ENCODE measurements around the gene ALOX5.

Gene ALOX5

DNA sequence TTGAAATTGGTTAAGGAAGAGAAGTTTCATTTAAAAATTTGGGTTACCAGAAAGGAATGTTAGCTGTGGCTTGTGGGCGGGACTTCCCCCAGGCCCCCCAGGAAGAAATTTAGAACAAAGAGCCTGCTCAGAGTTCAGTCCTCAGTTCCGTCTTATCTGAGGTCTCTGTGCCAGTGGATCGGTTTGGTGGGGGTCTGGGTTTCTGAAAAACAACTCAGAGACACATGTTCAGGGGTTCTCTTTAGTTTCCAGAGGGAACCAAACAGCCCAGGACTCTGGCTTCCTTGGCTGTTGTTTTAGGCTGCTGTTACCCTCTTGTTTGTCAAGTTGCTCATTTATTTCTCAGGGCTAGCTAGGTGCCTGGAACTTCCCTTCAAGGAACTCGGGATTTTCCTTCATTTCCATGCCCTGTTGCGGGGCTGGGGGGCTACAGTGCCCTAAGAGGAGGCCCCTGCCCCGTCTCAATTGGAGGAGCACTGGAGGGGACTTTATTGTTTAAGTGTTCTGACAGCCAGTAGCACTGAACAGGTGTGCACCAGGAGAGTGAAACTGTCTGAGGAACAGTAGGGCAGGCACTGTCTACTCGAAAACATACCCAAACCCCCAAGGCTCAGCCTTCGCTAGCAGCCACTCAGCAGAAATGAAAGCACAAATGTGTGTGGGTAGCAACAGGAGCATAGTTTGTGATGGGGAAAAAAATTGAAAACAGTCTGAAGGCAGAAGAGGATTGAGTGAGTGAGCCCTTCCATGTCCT, 59.9 kb downstream of the ALOX5 start:
- H3K9me3 ChIP-seq (ENCODE audit: control insufficient read depth, low read length): no peaks in the 10 kb centered on the region
- no peak overlapping the region for H3K4me3 ChIP-seq (ENCODE audit: insufficient read depth, low read depth, low read length)
- peaks cover 3% of the 10 kb centered on the region for H3K4me1 ChIP-seq (ENCODE audit: control insufficient read depth, insufficient read depth, low read length)
- no peaks in the 10 kb centered on the region for H3K27me3 ChIP-seq (ENCODE audit: control insufficient read depth, insufficient read depth, low read length, poor library complexity, severe bottlenecking)
- 85 to 86% methylated on average over 8 of the region's 8 CpGs for WGBS, 2 experiments
- H3K36me3 ChIP-seq (ENCODE audit: control insufficient read depth, insufficient read depth, low read length): no peaks in the 10 kb centered on the region
- no peak overlapping the region for H3K27ac ChIP-seq (ENCODE audit: insufficient read depth, low read depth, low read length, poor library complexity, severe bottlenecking)

DNA sequence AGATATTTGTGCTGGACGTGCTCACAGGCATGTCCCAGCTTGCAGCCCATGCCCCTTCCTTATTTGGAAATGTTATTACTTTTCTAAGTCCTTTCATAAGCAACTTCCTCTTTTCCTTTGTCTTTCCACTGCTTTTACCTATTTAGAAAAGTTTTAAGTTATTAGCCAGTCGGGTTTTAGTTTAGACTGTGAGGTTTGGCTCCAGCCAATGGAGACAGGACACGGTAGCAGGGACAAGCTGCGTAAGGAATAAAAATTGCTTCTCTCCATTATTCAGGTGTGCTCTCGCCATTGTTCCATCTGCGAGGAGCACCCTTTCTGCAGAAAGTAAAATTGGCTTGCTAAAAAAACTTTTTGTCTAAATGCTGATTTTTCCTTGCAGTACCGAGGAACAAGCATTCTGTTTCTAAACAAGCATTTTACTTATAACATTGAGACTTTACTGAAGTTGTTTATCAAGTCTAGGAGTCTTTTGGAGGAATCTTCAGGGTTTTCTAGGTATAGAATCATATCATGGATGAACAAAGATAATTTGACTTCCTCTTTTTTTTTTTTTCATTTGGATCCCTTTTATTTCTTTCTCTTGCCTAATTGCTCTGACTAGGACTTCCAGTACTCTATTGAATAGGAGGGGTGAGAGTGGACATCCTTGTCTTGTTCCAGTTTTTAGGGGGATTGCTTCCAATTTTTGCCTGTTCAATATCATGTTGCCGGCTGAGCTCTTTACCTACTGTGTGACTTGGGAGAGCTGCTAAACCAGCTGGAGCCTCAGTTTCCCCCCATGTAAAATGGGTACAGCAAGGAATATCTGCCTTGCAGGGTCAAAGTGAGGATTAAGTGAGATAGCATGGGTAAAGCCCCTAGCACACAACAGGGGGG, 63.8 kb downstream of the ALOX5 start:
- Histone ChIP-seq H3K4me1 (ENCODE audit: control insufficient read depth, insufficient read depth, low read length) (peaks cover 3% of the 10 kb centered on the region), H3K9me3 (ENCODE audit: control insufficient read depth, low read length) (no peaks in the 10 kb centered on the region), H3K4me3 (ENCODE audit: insufficient read depth, low read depth, low read length) (no peak overlapping the region), H3K27ac (ENCODE audit: insufficient read depth, low read depth, low read length, poor library complexity, severe bottlenecking) (no peak overlapping the region), H3K27me3 (ENCODE audit: control insufficient read depth, insufficient read depth, low read length, poor library complexity, severe bottlenecking) (no peaks in the 10 kb centered on the region), H3K36me3 (ENCODE audit: control insufficient read depth, insufficient read depth, low read length) (no peaks in the 10 kb centered on the region)
- WGBS, 2 experiments: 93 to 96% methylated on average over 8 of the region's 8 CpGs

DNA sequence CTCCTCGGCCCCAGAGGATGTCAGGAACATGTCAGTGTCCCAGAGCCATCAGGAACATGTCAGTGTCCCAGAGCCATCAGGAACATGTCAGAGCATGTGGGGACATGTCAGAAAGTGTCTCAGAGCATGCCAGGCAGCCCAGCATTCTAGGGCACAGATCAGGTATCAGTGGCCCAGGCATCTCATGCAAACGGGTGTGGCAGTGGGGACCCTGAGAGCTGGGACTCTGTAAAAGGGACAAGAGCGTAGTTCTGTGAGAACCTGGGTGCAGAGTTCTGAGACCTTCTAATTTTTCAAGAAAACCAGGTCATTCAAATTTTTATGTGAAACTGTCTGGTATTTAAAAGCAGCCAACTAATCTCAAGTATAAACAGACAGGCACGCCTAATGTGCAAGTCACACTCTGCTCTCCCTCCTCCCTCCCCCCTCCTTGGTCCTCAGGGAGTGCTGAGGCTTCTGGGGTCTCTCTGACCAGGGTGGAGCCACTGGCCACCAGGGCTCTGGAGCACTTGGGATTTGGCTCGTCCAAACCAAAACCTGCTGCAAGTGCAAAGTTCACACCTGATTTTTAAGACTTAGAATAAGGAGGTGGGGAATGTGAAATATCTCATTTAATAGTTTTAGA, 64.6 kb downstream of the ALOX5 start:
- Histone ChIP-seq H3K36me3 (ENCODE audit: control insufficient read depth, insufficient read depth, low read length) (no peaks in the 10 kb centered on the region), H3K9me3 (ENCODE audit: control insufficient read depth, low read length) (no peaks in the 10 kb centered on the region), H3K4me1 (ENCODE audit: control insufficient read depth, insufficient read depth, low read length) (peaks cover 3% of the 10 kb centered on the region), H3K27me3 (ENCODE audit: control insufficient read depth, insufficient read depth, low read length, poor library complexity, severe bottlenecking) (no peaks in the 10 kb centered on the region), H3K27ac (ENCODE audit: insufficient read depth, low read depth, low read length, poor library complexity, severe bottlenecking) (no peak overlapping the region), H3K4me3 (ENCODE audit: insufficient read depth, low read depth, low read length) (no peak overlapping the region)
- WGBS, 2 experiments: 90% methylated on average over 5 of the region's 5 CpGs

DNA sequence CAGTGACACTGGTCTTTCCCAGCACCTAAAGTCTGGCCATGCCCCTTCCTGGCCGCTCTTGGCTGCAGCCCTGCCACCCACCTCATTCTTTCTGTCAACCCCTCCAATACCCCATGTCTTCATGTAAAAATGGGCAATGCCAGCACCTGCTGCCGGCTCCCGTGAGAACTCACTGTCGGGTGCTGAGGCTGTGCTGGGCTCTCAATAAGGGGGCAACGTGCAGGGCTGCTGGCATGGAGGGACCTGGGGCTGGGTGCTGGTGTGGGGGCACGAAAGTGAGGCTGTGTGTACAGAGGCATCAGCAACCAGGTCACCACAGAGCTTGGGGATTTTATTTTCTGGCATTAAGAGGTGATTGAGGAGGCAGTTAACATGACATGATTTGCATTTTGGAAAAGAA, 65.3 kb downstream of the ALOX5 start:
- H3K4me1 ChIP-seq (ENCODE audit: control insufficient read depth, insufficient read depth, low read length): no peaks in the 10 kb centered on the region
- no peaks in the 10 kb centered on the region for H3K9me3 ChIP-seq (ENCODE audit: control insufficient read depth, low read length)
- H3K4me3 ChIP-seq (ENCODE audit: insufficient read depth, low read depth, low read length): no peak overlapping the region
- no peak overlapping the region for H3K27ac ChIP-seq (ENCODE audit: insufficient read depth, low read depth, low read length, poor library complexity, severe bottlenecking)
- WGBS, 2 experiments: 89 to 92% methylated on average over 6 of the region's 6 CpGs
- no peaks in the 10 kb centered on the region for H3K27me3 ChIP-seq (ENCODE audit: control insufficient read depth, insufficient read depth, low read length, poor library complexity, severe bottlenecking)
- no peaks in the 10 kb centered on the region for H3K36me3 ChIP-seq (ENCODE audit: control insufficient read depth, insufficient read depth, low read length)

DNA sequence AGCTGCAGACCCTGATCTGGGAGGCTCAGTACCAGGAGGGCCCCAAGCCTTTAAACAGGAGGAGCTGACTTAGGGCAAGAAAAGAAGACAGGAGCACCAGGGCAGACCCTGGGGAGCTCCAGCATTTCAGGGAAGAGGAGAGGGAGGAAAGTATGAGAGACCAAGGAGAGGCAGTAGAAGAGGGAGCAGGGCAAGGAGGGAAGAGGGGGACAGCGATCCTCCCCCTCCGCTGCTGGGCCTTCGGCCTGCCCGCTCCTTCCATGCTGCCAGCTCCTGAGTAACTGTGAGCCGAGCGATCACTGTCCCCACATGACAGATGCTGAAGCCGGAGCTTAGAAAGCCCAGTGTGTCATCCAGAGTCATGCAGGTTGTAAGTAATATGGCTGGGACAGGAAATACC, 65.9 kb downstream of the ALOX5 start:
- no peaks in the 10 kb centered on the region for H3K9me3 ChIP-seq (ENCODE audit: control insufficient read depth, low read length)
- no peaks in the 10 kb centered on the region for H3K4me1 ChIP-seq (ENCODE audit: control insufficient read depth, insufficient read depth, low read length)
- H3K27ac ChIP-seq (ENCODE audit: insufficient read depth, low read depth, low read length, poor library complexity, severe bottlenecking): no peak overlapping the region
- H3K4me3 ChIP-seq (ENCODE audit: insufficient read depth, low read depth, low read length): no peak overlapping the region
- H3K36me3 ChIP-seq (ENCODE audit: control insufficient read depth, insufficient read depth, low read length): no peaks in the 10 kb centered on the region
- WGBS, 2 experiments: 77 to 83% methylated on average over 7 of the region's 7 CpGs
- no peaks in the 10 kb centered on the region for H3K27me3 ChIP-seq (ENCODE audit: control insufficient read depth, insufficient read depth, low read length, poor library complexity, severe bottlenecking)

DNA sequence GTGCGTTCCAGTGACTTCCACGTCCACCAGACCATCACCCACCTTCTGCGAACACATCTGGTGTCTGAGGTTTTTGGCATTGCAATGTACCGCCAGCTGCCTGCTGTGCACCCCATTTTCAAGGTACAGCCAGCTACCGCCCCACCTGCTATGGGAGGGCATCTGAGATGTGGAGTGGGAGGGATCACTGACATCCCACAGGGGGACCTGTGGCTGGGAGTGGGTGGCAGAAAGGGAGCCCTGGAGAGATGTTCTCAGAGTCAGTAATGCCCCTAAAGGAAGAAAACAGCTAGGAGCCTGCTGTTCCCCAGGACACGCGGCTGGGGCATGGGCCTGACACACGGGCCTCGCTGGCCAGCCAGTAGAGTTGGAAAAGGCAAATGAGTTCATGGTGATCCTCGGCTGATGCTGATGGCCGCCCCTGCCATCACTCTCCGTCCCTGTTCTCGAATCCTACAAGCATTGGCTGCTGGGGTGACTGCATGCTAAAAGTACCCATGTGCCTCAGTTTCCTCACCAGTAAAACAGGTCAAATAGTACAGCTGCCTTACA, 66.6 kb downstream of the ALOX5 start:
- H3K9me3 ChIP-seq (ENCODE audit: control insufficient read depth, low read length): no peaks in the 10 kb centered on the region
- no peak overlapping the region for H3K27ac ChIP-seq (ENCODE audit: insufficient read depth, low read depth, low read length, poor library complexity, severe bottlenecking)
- no peak overlapping the region for H3K4me3 ChIP-seq (ENCODE audit: insufficient read depth, low read depth, low read length)
- 90 to 91% methylated on average over 13 of the region's 13 CpGs for WGBS, 2 experiments
- no peaks in the 10 kb centered on the region for H3K4me1 ChIP-seq (ENCODE audit: control insufficient read depth, insufficient read depth, low read length)
- no peaks in the 10 kb centered on the region for H3K27me3 ChIP-seq (ENCODE audit: control insufficient read depth, insufficient read depth, low read length, poor library complexity, severe bottlenecking)
- no peaks in the 10 kb centered on the region for H3K36me3 ChIP-seq (ENCODE audit: control insufficient read depth, insufficient read depth, low read length)

DNA sequence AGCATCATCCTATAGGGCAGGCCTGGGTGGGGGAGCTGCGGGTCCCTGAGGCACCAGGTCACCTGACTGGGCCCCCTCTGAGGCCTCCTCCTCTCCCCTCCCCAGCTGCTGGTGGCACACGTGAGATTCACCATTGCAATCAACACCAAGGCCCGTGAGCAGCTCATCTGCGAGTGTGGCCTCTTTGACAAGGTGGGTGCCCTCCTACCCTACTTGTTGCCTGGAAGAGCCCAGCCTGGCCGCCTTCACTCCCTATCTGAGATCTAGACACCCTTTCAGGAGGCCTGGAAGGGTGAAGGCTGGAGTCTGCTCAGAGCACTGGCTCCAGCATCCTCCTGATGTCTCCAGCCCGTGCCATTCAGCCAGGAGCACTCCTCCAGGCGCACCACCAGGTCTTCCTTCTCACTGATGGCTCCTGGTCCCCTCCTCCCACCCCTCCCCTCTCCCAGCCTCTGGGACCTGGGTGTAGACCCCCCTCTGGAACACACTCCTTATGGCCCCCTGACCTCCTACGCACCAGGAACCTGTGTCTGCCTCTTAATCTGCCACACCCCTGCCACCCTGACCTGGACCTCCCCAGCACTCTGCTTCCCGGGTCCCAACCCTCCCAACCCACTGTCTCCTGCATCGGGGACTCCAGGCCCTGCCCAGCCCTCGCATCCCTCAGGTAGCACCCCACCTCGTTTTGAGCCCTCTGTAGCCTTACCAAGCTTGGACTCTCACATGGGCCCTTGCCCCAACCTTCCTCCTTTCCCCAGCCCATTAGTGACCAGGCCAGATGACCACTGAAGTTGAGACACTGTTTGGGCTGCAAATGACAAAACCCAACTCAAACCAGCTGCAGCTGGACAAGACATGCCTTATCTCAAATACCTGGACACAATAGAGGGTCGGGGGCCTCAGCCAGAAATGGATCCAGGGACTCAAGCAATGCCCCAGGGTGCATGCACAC, 67.5 kb downstream of the ALOX5 start:
- Histone ChIP-seq H3K9me3 (ENCODE audit: control insufficient read depth, low read length) (no peaks in the 10 kb centered on the region), H3K4me3 (ENCODE audit: insufficient read depth, low read depth, low read length) (no peak overlapping the region), H3K27ac (ENCODE audit: insufficient read depth, low read depth, low read length, poor library complexity, severe bottlenecking) (no peak overlapping the region), H3K36me3 (ENCODE audit: control insufficient read depth, insufficient read depth, low read length) (no peaks in the 10 kb centered on the region), H3K27me3 (ENCODE audit: control insufficient read depth, insufficient read depth, low read length, poor library complexity, severe bottlenecking) (no peaks in the 10 kb centered on the region), H3K4me1 (ENCODE audit: control insufficient read depth, insufficient read depth, low read length) (no peaks in the 10 kb centered on the region)
- WGBS, 2 experiments: 93 to 95% methylated on average over 13 of the region's 13 CpGs

DNA sequence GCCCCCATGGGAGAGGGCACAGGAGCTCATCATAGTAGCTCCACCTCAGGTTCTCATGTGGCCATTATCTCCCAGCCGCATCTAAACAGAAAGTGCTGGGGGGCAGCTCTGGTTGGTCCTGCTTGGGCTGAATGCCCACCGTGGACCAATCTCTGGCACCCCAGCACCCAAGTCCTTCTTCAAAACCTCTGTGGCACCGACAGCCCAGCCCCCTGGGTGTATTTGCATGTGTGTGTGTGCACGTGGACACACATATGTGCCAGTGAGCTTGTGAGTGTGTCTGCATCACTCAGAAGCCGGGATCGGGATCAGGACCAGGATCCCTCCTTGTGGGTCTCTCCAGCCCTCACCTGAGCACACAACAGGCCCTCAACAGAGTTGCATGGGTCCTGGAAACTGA, 68.2 kb downstream of the ALOX5 start:
- WGBS, 2 experiments: 95 to 97% methylated on average over 6 of the region's 6 CpGs
- H3K9me3 ChIP-seq (ENCODE audit: control insufficient read depth, low read length): no peaks in the 10 kb centered on the region
- H3K27me3 ChIP-seq (ENCODE audit: control insufficient read depth, insufficient read depth, low read length, poor library complexity, severe bottlenecking): no peaks in the 10 kb centered on the region
- H3K27ac ChIP-seq (ENCODE audit: insufficient read depth, low read depth, low read length, poor library complexity, severe bottlenecking): no peak overlapping the region
- no peaks in the 10 kb centered on the region for H3K4me1 ChIP-seq (ENCODE audit: control insufficient read depth, insufficient read depth, low read length)
- H3K4me3 ChIP-seq (ENCODE audit: insufficient read depth, low read depth, low read length): no peak overlapping the region
- no peaks in the 10 kb centered on the region for H3K36me3 ChIP-seq (ENCODE audit: control insufficient read depth, insufficient read depth, low read length)

DNA sequence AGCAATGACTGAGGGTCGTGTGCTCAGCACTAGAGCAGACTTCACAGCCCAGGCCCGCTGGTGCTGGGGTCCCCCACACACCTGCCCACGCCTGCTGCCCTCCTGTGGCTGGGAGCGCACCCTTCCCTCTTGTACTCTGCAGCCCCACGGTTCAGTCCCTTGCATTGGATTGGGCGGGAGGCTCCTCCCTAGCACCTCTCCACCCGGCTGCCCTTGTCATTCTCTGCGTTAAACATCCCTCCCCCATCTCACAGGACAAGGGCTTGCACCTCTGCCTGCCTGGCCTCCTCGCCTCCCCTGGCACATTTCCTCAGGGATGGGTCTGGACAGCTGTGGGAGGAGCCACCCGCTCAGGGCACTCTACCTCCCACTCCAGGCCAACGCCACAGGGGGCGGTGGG, 68.6 kb downstream of the ALOX5 start:
- Histone ChIP-seq H3K36me3 (ENCODE audit: control insufficient read depth, insufficient read depth, low read length) (no peaks in the 10 kb centered on the region), H3K4me1 (ENCODE audit: control insufficient read depth, insufficient read depth, low read length) (no peaks in the 10 kb centered on the region), H3K27ac (ENCODE audit: insufficient read depth, low read depth, low read length, poor library complexity, severe bottlenecking) (no peak overlapping the region), H3K27me3 (ENCODE audit: control insufficient read depth, insufficient read depth, low read length, poor library complexity, severe bottlenecking) (no peaks in the 10 kb centered on the region), H3K4me3 (ENCODE audit: insufficient read depth, low read depth, low read length) (no peak overlapping the region), H3K9me3 (ENCODE audit: control insufficient read depth, low read length) (no peaks in the 10 kb centered on the region)
- 76% methylated on average over 12 of the region's 12 CpGs for WGBS, 2 experiments

Measured in ectodermal cell (in vitro differentiated cells).